ENCODE measurements around the gene SLC12A8.

Gene SLC12A8

GRCh38 chr3:125075738-125076137 lies 136.8 kb downstream of the SLC12A8 start:
- Histone ChIP-seq H3K36me3 (ENCODE audit: insufficient read depth, low read length) (no peaks in the 10 kb centered on the region), H3K4me1 (ENCODE audit: insufficient read depth, low read length) (0 out of 2 replicates have a peak, but pooled peaks cover 4% of the 10 kb centered on the region), H3K9me3 (ENCODE audit: control insufficient read depth, insufficient read depth, low read length) (no peaks in the 10 kb centered on the region), H3K9ac (ENCODE audit: low read depth, low read length) (no peak overlapping the region)

DNA sequence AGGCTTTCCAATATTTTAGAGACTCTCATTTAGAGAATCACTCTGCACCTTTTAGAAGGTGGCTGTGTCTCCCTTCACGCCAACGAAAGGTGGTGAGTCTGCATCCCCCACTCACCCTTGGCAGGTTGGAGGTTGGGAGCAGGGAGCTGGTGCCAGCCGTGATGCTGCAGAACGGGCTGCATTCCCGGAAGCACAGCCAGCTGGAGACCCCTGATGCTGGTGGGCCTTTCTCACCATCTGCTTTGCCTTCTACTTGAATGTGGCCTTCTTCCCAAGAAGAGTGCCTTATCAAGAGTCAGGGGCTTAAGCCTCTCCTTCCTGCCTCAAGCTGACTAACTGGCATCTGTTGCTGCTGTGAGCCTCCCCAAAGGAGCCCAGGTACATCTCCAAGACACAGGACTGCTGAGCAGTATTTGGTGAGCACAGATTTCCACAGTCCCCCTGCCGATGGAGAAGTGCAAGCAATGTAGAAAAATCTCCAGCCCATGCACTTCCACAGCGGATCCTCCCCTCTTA lies 139.1 kb downstream of the SLC12A8 start:
- H3K4me1 ChIP-seq (ENCODE audit: insufficient read depth, low read length) = 0 out of 2 replicates have a peak, but pooled peaks cover 4% of the 10 kb centered on the region
- no peaks in the 10 kb centered on the region for H3K36me3 ChIP-seq (ENCODE audit: insufficient read depth, low read length)
- H3K9ac ChIP-seq (ENCODE audit: low read depth, low read length) = no peak overlapping the region
- no peaks in the 10 kb centered on the region for H3K9me3 ChIP-seq (ENCODE audit: control insufficient read depth, insufficient read depth, low read length)

DNA sequence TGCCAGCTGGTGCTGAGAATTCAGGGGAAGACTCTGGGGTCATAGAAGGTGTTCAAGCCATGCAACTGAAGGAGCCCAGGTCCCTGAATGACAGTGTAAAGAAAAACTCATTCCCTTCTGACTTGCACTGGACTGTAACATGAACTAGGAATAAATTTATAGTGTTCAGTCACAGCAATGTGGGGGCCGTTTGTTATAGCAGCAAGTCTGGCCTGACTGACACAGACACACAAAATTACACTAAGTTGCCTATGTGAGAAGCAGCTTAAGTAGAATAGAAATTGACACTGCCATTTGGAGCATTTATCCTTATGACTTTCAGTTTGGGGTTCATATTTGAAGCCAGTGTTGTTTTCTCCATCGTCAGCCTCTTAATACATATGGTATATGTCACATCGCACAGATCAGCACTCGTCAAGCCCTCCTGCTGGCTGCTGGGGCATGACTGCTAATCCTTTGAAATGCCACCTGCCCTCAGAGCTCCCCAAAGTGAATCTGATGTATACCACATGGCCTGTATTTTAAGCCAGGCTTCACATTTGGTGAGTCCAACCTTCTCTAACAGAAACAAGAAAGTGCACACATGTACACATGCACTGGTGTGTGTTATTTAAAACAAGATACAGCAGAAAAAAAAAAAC lies 139.7 kb downstream of the SLC12A8 start:
- H3K9me3 ChIP-seq (ENCODE audit: control insufficient read depth, insufficient read depth, low read length) = no peaks in the 10 kb centered on the region
- H3K4me1 ChIP-seq (ENCODE audit: insufficient read depth, low read length) = 0 out of 2 replicates have a peak, but pooled peaks cover 4% of the 10 kb centered on the region
- H3K9ac ChIP-seq (ENCODE audit: low read depth, low read length) = no peak overlapping the region
- no peaks in the 10 kb centered on the region for H3K36me3 ChIP-seq (ENCODE audit: insufficient read depth, low read length)

DNA sequence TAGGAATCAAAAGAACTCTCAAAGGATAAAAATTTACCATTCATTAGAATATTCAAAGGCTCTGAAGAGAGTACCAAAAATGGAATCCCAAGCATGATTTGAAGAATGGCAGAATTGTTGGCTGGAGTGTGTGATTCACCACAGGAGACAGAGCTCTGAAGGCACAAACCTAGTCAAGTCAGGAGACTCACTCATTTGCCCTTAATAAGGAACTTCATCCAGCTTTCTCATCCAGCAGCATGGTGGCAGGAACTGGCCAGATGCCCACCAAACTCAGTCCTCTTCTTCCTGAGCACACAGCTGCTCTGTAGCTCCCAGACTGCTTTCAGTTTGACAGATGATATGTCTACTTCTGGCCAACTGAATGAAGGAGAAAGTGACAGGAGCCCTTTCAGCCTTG lies 140.2 kb downstream of the SLC12A8 start:
- Histone ChIP-seq H3K9me3 (ENCODE audit: control insufficient read depth, insufficient read depth, low read length) (no peaks in the 10 kb centered on the region), H3K36me3 (ENCODE audit: insufficient read depth, low read length) (no peaks in the 10 kb centered on the region), H3K4me1 (ENCODE audit: insufficient read depth, low read length) (0 out of 2 replicates have a peak, but pooled peaks cover 6% of the 10 kb centered on the region), H3K9ac (ENCODE audit: low read depth, low read length) (no peak overlapping the region)

GRCh38 chr3:125069968-125070745 lies 142.4 kb downstream of the SLC12A8 start:
- Histone ChIP-seq H3K9ac (ENCODE audit: low read depth, low read length) (no peak overlapping the region), H3K9me3 (ENCODE audit: control insufficient read depth, insufficient read depth, low read length) (no peaks in the 10 kb centered on the region), H3K36me3 (ENCODE audit: insufficient read depth, low read length) (no peaks in the 10 kb centered on the region), H3K4me1 (ENCODE audit: insufficient read depth, low read length) (0 out of 2 replicates have a peak, but pooled peaks cover 7% of the 10 kb centered on the region)

- no peaks in the 10 kb centered on the region for H3K36me3 ChIP-seq (ENCODE audit: insufficient read depth, low read length)
These were observed 143.1 kb downstream of the SLC12A8 start for GRCh38 chr3:125069452-125069851.

DNA sequence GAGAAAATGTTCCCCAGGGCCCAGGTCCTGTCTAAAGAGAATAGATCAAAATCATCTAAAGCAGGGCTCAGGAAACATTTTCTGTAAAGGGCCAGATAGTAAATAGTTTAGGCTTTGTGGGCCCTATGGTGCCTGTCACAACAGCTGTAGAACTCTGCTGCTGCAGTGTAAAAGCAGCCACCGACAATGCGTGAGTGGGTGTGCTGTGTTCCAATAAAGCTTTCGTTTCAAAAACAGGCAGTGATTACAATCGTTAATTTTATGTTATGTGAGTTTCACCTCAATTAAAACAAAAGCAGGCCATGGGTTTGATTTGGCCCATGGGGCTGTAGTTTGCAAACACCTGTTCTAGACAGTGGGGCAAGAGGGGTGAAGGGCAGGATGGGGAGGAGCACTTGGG lies 144.3 kb downstream of the SLC12A8 start:
- 0 out of 2 replicates have a peak, but pooled peaks cover 9% of the 10 kb centered on the region for H3K4me1 ChIP-seq (ENCODE audit: insufficient read depth, low read length)
- no peak overlapping the region for H3K9ac ChIP-seq (ENCODE audit: low read depth, low read length)
- no peaks in the 10 kb centered on the region for H3K9me3 ChIP-seq (ENCODE audit: control insufficient read depth, insufficient read depth, low read length)

More at GRCh38 chr3:125069452-125069851, 143.1 kb downstream of the SLC12A8 start:
- no peaks in the 10 kb centered on the region for H3K9me3 ChIP-seq (ENCODE audit: control insufficient read depth, insufficient read depth, low read length)
- H3K4me1 ChIP-seq (ENCODE audit: insufficient read depth, low read length) = 0 out of 2 replicates have a peak, but pooled peaks cover 7% of the 10 kb centered on the region
- H3K9ac ChIP-seq (ENCODE audit: low read depth, low read length) = no peak overlapping the region

DNA sequence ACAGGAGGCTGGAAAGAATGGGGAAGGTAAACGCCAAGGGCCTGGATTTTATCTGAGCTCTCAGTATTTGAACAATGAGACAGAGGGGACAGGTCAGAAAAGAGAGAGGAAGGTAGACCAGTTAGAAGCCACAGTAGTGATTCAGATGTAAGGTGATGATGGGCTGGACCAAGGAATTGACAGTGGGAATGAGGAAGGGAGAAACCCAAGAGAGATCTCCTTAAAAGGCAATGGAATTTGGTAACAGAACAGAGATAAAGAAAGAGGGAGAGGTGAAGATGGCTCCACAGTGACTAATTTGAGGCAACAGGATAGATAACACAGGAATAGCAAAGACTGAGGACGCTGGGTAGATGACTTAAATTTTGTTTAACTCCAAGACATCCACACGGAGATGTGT lies 145.3 kb downstream of the SLC12A8 start:
- Histone ChIP-seq H3K36me3 (ENCODE audit: insufficient read depth, low read length) (no peaks in the 10 kb centered on the region), H3K9me3 (ENCODE audit: control insufficient read depth, insufficient read depth, low read length) (no peaks in the 10 kb centered on the region), H3K4me1 (ENCODE audit: insufficient read depth, low read length) (peaks cover 16% of the 10 kb centered on the region), H3K9ac (ENCODE audit: low read depth, low read length) (no peak overlapping the region)

More for the DNA sequence above, 144.3 kb downstream of the SLC12A8 start:
- no peaks in the 10 kb centered on the region for H3K36me3 ChIP-seq (ENCODE audit: insufficient read depth, low read length)

DNA sequence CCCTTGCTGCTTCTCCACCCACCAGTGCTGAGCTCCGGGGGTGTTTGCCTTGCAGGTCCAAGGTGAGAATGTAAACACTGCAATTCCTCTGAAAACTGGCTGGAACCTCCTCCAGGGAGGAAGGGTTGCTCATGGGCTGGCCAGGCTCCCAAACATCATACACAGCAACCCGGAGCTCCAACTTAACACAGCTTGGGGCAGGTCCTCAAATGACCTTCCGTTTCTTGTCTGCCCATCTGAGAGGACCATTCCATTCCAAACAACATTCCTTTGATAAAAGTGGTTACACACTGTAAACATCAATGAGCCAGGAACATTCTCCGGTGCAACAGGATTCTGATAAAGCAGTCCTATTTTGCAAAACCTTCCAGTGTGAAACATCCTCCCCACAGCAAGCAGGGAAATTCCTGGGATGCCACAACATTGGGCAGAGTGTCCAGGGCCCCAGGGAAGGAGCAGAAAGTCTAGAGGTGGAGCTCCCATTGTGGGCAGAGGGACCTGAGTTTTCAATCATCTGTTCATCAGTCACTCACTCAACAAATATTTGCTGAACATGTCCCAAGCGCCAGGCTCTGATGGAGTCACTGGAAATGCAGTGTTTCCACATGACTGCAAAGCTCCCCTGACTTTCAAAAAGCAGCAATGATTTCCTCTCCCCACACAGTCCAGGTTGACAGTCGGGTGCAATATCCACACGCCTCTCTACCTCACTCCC lies 149.5 kb downstream of the SLC12A8 start:
- Histone ChIP-seq H3K4me1 (ENCODE audit: insufficient read depth, low read length) (peaks cover 24% of the 10 kb centered on the region), H3K9me3 (ENCODE audit: control insufficient read depth, insufficient read depth, low read length) (no peaks in the 10 kb centered on the region; the same call in 1 of the 2 replicates), H3K36me3 (ENCODE audit: insufficient read depth, low read length) (no peaks in the 10 kb centered on the region), H3K9ac (ENCODE audit: low read depth, low read length) (no peak overlapping the region)

DNA sequence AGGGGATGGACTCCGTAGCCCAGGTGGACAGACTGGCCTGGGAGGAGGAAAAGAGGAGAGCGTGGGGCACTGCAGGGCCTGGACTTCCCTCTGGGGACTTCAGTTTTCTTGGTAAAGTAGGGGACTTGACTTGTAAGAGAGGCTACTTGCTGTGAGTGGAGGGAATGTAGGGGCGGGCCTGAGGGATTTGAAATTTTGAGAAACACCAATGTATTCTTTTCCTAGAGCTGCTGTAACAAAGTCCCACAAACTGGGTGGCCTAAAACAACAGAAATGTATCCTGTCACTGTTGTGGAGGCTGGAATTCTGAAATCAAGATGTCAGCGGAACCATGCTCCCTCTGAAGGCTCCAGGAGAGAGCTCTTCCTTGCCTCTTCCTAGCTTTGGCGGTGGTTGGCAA lies 150.9 kb downstream of the SLC12A8 start:
- Histone ChIP-seq H3K9ac (ENCODE audit: low read depth, low read length) (no peak overlapping the region), H3K9me3 (ENCODE audit: control insufficient read depth, insufficient read depth, low read length) (no peaks in the 10 kb centered on the region; the same call in 1 of the 2 replicates), H3K4me1 (ENCODE audit: insufficient read depth, low read length) (peaks cover 17% of the 10 kb centered on the region), H3K36me3 (ENCODE audit: insufficient read depth, low read length) (no peaks in the 10 kb centered on the region)

GRCh38 chr3:125061170-125061569 lies 151.4 kb downstream of the SLC12A8 start:
- H3K4me1 ChIP-seq (ENCODE audit: insufficient read depth, low read length) = peaks cover 17% of the 10 kb centered on the region
- no peaks in the 10 kb centered on the region; the same call in 1 of the 2 replicates for H3K9me3 ChIP-seq (ENCODE audit: control insufficient read depth, insufficient read depth, low read length)

DNA sequence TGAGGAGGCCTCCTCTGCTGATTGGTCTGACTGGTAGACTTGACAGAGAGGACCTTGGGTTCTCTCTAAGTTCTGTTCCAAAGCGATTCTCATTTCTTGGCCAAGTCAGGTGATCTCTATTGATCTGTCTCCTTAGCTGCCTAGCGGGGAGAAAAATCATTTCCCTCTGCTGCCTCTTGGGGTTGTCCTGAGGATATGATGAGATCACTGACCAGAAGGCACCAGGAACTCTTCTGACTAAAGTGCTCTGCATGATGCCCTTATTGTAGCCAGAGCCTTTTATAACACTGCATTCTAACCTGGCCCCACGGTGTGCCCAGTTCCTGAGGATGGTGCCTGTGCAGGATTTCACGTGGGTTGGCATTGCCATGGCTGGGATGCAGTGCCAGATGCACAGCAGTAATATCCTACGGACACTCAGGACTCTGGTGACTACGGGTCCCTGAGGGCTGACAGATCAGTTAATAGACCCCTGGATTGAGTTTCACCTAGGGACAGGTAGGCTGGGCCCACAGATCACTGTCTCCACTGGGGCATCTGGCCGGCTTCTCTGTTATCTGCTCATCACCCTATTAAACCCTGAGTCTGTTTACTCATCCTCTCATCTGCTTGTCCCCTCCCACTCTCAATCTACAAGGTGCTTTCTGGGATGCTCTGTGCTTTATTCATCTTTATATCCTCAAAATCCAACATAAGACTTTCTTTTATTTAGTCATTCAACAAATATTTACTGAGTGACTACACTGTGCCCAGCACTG lies 152.9 kb downstream of the SLC12A8 start:
- Histone ChIP-seq H3K9me3 (ENCODE audit: control insufficient read depth, insufficient read depth, low read length) (no peaks in the 10 kb centered on the region; the same call in 1 of the 2 replicates), H3K36me3 (ENCODE audit: insufficient read depth, low read length) (no peaks in the 10 kb centered on the region), H3K9ac (ENCODE audit: low read depth, low read length) (no peak overlapping the region), H3K4me1 (ENCODE audit: insufficient read depth, low read length) (peaks cover 17% of the 10 kb centered on the region)

More at GRCh38 chr3:125061170-125061569, 151.4 kb downstream of the SLC12A8 start:
- H3K36me3 ChIP-seq (ENCODE audit: insufficient read depth, low read length) = no peaks in the 10 kb centered on the region
- no peak overlapping the region for H3K9ac ChIP-seq (ENCODE audit: low read depth, low read length)

GRCh38 chr3:125058959-125059358 lies 153.6 kb downstream of the SLC12A8 start:
- Histone ChIP-seq H3K4me1 (ENCODE audit: insufficient read depth, low read length) (peaks cover 19% of the 10 kb centered on the region), H3K9ac (ENCODE audit: low read depth, low read length) (no peak overlapping the region), H3K36me3 (ENCODE audit: insufficient read depth, low read length) (no peaks in the 10 kb centered on the region), H3K9me3 (ENCODE audit: control insufficient read depth, insufficient read depth, low read length) (no peaks in the 10 kb centered on the region; the same call in 1 of the 2 replicates)

All from ES-I3 (cell line).